HepG2 (cell line): ENCODE results near the gene FABP1. TPM values are rescaled to one million over a fixed set of nuclear protein-coding genes. Genes with fewer than 3 reads are reported as not detected.

ENCODE experiments used
- DR1 ChIP-seq: sonication (generic); formaldehyde crosslinking; IDR thresholded peaks from 2 replicates; pipeline ENCODE4 v1.8.0; 2021; ENCODE audit warnings: mild to moderate bottlenecking, missing genetic modification reagents, inconsistent platforms
- EED ChIP-seq: sonication (generic); formaldehyde crosslinking; IDR thresholded peaks from 2 replicates; pipeline ENCODE4 v1.5.0; 2020; ENCODE audit warnings: mild to moderate bottlenecking, missing genetic modification reagents
- ELF3 ChIP-seq: IDR thresholded peaks from 2 replicates; pipeline ENCODE4 v1.6.1; 2016; ENCODE audit warnings: missing genetic modification reagents, missing compliant biosample characterization
- HOXD1 ChIP-seq: sonication (generic); formaldehyde crosslinking; IDR thresholded peaks from 2 replicates; pipeline ENCODE4 v1.5.0; 2020; ENCODE audit warnings: missing genetic modification reagents
- KDM3A ChIP-seq: IDR thresholded peaks from 2 replicates; pipeline ENCODE4 v1.6.1; 2018; ENCODE audit warnings: low read depth, missing compliant biosample characterization
- KLF11 ChIP-seq: IDR thresholded peaks from 2 replicates; pipeline ENCODE4 v1.6.1; 2016; ENCODE audit warnings: missing compliant biosample characterization
- MIER2 ChIP-seq: IDR thresholded peaks from 2 replicates; pipeline ENCODE4 v1.6.1; 2016; ENCODE audit warnings: missing biosample characterization, missing genetic modification reagents
- MXI1 ChIP-seq: IDR thresholded peaks from 3 replicates; pipeline ENCODE4 v1.6.1; 2012; ENCODE audit warnings: low read depth, low read length, inconsistent platforms, borderline replicate concordance
- NCOA2 ChIP-seq: sonication (generic); formaldehyde crosslinking; IDR thresholded peaks from 2 replicates; pipeline ENCODE4 v1.8.0; 2022; ENCODE audit warnings: inconsistent platforms
- NCOR1 ChIP-seq: fragments of 200-600 bp; sonication (generic); IDR thresholded peaks from 2 replicates; pipeline ENCODE4 v1.7.0; 2017; ENCODE audit warnings: antibody characterized with exemption, low read length, borderline replicate concordance
- NFKBIZ ChIP-seq: IDR thresholded peaks from 2 replicates; pipeline ENCODE4 v1.6.1; 2018; ENCODE audit warnings: missing genetic modification reagents, missing compliant biosample characterization
- PLRG1 ChIP-seq: fragments of 450-650 bp; conservative IDR thresholded peaks from 2 replicates; pipeline ENCODE4 v1.6.1; 2016
- POLR2AphosphoS2 ChIP-seq: IDR thresholded peaks from 2 replicates; pipeline ENCODE4 v1.6.1; 2011; ENCODE audit warnings: low read depth, low read length, improper control_type of control experiment
- REPIN1 ChIP-seq: sonication (generic); formaldehyde crosslinking; IDR thresholded peaks from 2 replicates; pipeline ENCODE4 v1.8.0; 2022; ENCODE audit warnings: missing genetic modification reagents, low read depth, mild to moderate bottlenecking, borderline replicate concordance
- SP5 ChIP-seq: IDR thresholded peaks from 2 replicates; pipeline ENCODE4 v1.6.1; 2016; ENCODE audit warnings: low read depth, borderline replicate concordance
- ZC3H4 ChIP-seq: sonication (generic); formaldehyde crosslinking; IDR thresholded peaks from 2 replicates; pipeline ENCODE4 v1.4.0; 2020; ENCODE audit warnings: missing genetic modification reagents, borderline replicate concordance
- ZEB1 ChIP-seq: IDR thresholded peaks from 2 replicates; pipeline ENCODE4 v1.6.1; 2012; ENCODE audit warnings: mild to moderate bottlenecking, low read depth, inconsistent platforms; ENCODE audit not compliant: insufficient replicate concordance
- ZFP36 ChIP-seq: fragments of 150-350 bp; IDR thresholded peaks from 2 replicates; pipeline ENCODE4 v1.6.1; 2018; ENCODE audit warnings: borderline replicate concordance, low read length, low read depth; ENCODE audit not compliant: partially characterized antibody
- ZNF138 ChIP-seq: sonication (generic); formaldehyde crosslinking; IDR thresholded peaks from 2 replicates; pipeline ENCODE4 v1.5.0; 2020; ENCODE audit warnings: mild to moderate bottlenecking, low read depth, missing genetic modification reagents
- ZNF207 ChIP-seq: fragments of 450-650 bp; IDR thresholded peaks from 2 replicates; pipeline ENCODE4 v1.6.1; 2016; ENCODE audit warnings: antibody characterized with exemption, borderline replicate concordance
- ZNF234 ChIP-seq: sonication (generic); formaldehyde crosslinking; conservative IDR thresholded peaks from 2 replicates; pipeline ENCODE4 v1.5.1; 2020; ENCODE audit warnings: mild to moderate bottlenecking, missing genetic modification reagents
- ZNF260 ChIP-seq: sonication (generic); formaldehyde crosslinking; IDR thresholded peaks from 2 replicates; pipeline ENCODE4 v1.4.0; 2020; ENCODE audit warnings: missing genetic modification reagents, low read depth, mild to moderate bottlenecking, borderline replicate concordance
- ZNF335 ChIP-seq: sonication (generic); formaldehyde crosslinking; IDR thresholded peaks from 2 replicates; pipeline ENCODE4 v1.4.0; 2020; ENCODE audit warnings: missing genetic modification reagents
- ZNF547 ChIP-seq: sonication (generic); formaldehyde crosslinking; IDR thresholded peaks from 2 replicates; pipeline ENCODE4 v1.5.1; 2020; ENCODE audit warnings: mild to moderate bottlenecking, missing genetic modification reagents
- ZNF672 ChIP-seq: sonication (generic); formaldehyde crosslinking; IDR thresholded peaks from 2 replicates; pipeline ENCODE4 v1.8.1; 2022; ENCODE audit warnings: missing genetic modification reagents
- polyA plus RNA-seq, 8 experiments: library from polyadenylated mRNA; depleted of rRNA in 3 of 8; stranded (reverse) in 7 of 8; unstranded in 1 of 8; fragments of >200 nt; fragmentation: Illumina TruSeq in 4 of 8; extraction: Trizol in 4 of 8; gene quantifications; 2 replicates each; pipeline versions ENCODE4 v1.2.1 to v1.2.3, GENCODE V29; 2011 to 2016; ENCODE audit warnings: low read depth in 4 of 8, missing spikeins in 1 of 8, mixed read lengths in 1 of 8; ENCODE audit not compliant: insufficient read depth in 1 of 8
- total RNA-seq, 5 experiments: library from RNA; depleted of rRNA; stranded (reverse); fragments of >200 nt; fragmentation: Illumina TruSeq; extraction: Trizol; gene quantifications; 2 replicates each; pipeline ENCODE4 v1.2.3, GENCODE V29; 2016; ENCODE audit warnings: low read depth in 1 of 5
- TF ChIP-seq, protein P1 (sequence below): sonication (generic); formaldehyde crosslinking; IDR thresholded peaks from 2 replicates; pipeline ENCODE4 v1.4.0; 2020; ENCODE audit warnings: mild to moderate bottlenecking, missing genetic modification reagents
- TF ChIP-seq, protein P2 (sequence below): sonication (generic); formaldehyde crosslinking; IDR thresholded peaks from 2 replicates; pipeline ENCODE4 v1.4.0; 2020; ENCODE audit warnings: missing genetic modification reagents

Gene FABP1
- total and polyA plus RNA-seq, 2 of the 13 experiments (the other 11 are each of a cell fraction or from before 2014, with no cell fraction given): 644 to 1,608 TPM

DNA sequence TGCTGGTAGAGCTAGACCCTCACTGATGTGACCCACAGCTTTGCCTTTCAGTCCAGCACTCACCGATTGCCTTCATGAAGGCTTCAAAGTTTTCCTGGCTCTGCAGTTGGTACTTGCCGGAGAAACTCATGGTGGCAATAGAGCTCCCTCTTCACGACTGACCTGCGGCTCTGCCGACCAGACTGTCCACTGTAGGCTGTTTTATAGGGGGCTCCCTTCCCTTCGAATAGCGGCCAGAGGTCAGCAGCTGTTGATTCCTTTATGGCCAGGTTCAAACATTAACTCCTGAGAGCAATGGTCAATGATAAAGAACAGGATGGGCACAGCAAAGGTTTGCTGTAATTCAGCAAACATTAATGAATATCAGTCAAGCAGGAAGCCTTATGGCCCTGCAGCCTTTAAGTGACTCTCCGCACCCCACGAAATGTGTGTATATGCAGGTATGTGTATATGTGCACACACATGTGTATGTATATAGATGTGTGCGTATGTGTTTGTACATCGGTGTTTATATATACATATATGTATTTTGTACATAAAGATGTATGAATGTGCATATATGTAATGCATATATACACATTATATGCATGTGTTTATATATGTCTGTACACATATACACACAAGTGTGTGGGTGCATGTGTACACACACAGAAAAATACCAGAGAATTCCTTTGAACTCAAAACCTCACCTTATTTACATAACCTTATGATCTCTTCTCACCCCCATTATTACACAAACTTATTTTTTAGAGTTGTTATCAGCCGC lies at the start of gene FABP1 (continued):
- 0 out of 2 replicates have a peak, but pooled peaks have one; percentile 85 for TF ChIP-seq EED (CRISPR knock-in tag)
- peak; percentile 45 for TF ChIP-seq ZEB1
- no peak for TF ChIP-seq ZNF234 (CRISPR knock-in tag)
- TF ChIP-seq, protein P1, sequence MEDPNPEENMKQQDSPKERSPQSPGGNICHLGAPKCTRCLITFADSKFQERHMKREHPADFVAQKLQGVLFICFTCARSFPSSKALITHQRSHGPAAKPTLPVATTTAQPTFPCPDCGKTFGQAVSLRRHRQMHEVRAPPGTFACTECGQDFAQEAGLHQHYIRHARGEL (CRISPR knock-in tag): 0 out of 2 replicates have a peak, but pooled peaks have one; percentile 29
- TF ChIP-seq, protein P2, sequence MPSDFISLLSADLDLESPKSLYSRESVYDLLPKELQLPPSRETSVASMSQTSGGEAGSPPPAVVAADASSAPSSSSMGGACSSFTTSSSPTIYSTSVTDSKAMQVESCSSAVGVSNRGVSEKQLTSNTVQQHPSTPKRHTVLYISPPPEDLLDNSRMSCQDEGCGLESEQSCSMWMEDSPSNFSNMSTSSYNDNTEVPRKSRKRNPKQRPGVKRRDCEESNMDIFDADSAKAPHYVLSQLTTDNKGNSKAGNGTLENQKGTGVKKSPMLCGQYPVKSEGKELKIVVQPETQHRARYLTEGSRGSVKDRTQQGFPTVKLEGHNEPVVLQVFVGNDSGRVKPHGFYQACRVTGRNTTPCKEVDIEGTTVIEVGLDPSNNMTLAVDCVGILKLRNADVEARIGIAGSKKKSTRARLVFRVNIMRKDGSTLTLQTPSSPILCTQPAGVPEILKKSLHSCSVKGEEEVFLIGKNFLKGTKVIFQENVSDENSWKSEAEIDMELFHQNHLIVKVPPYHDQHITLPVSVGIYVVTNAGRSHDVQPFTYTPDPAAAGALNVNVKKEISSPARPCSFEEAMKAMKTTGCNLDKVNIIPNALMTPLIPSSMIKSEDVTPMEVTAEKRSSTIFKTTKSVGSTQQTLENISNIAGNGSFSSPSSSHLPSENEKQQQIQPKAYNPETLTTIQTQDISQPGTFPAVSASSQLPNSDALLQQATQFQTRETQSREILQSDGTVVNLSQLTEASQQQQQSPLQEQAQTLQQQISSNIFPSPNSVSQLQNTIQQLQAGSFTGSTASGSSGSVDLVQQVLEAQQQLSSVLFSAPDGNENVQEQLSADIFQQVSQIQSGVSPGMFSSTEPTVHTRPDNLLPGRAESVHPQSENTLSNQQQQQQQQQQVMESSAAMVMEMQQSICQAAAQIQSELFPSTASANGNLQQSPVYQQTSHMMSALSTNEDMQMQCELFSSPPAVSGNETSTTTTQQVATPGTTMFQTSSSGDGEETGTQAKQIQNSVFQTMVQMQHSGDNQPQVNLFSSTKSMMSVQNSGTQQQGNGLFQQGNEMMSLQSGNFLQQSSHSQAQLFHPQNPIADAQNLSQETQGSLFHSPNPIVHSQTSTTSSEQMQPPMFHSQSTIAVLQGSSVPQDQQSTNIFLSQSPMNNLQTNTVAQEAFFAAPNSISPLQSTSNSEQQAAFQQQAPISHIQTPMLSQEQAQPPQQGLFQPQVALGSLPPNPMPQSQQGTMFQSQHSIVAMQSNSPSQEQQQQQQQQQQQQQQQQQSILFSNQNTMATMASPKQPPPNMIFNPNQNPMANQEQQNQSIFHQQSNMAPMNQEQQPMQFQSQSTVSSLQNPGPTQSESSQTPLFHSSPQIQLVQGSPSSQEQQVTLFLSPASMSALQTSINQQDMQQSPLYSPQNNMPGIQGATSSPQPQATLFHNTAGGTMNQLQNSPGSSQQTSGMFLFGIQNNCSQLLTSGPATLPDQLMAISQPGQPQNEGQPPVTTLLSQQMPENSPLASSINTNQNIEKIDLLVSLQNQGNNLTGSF (CRISPR knock-in tag): peak; percentile 79; the same call in 1 of the 2 replicates
- TF ChIP-seq ELF3 (CRISPR knock-in tag): peak; percentile 91
- peak; percentile 98 for TF ChIP-seq DR1 (CRISPR knock-in tag)
- TF ChIP-seq KDM3A (CRISPR knock-in tag): no peak; the same call in 1 of the 2 replicates
- TF ChIP-seq POLR2AphosphoS2: no peak
- TF ChIP-seq ZNF672 (CRISPR knock-in tag): peak; percentile 73; the same call in 1 of the 2 replicates
- peak; percentile 81; the same call in 1 of the 2 replicates for TF ChIP-seq KLF11 (CRISPR knock-in tag)
- peak; percentile 87; the same call in 1 of the 2 replicates for TF ChIP-seq NFKBIZ (CRISPR knock-in tag)
- no peak for TF ChIP-seq ZNF260
- no peak for TF ChIP-seq ZC3H4 (CRISPR knock-in tag)
- peak; percentile 86; the same call in 1 of the 2 replicates for TF ChIP-seq ZNF335 (CRISPR knock-in tag)
- TF ChIP-seq NCOR1: peak; percentile 95; the same call in 1 of the 2 replicates
- TF ChIP-seq ZNF138 (CRISPR knock-in tag): no peak
- TF ChIP-seq PLRG1: no peak
- peak; percentile 74; the same call in 1 of the 2 replicates for TF ChIP-seq ZNF547 (CRISPR knock-in tag)
- peak; percentile 61; the same call in 1 of the 2 replicates for TF ChIP-seq SP5 (CRISPR knock-in tag)
- no peak for TF ChIP-seq ZNF207
- TF ChIP-seq MIER2: peak; percentile 77
- TF ChIP-seq MXI1: peak; percentile 64; the same call in 1 of the 3 replicates
- TF ChIP-seq ZFP36: no peak
- TF ChIP-seq HOXD1 (CRISPR knock-in tag): peak; percentile 90
- peak; percentile 86 for TF ChIP-seq NCOA2 (CRISPR knock-in tag)
- peak; percentile 81; the same call in 1 of the 2 replicates for TF ChIP-seq REPIN1 (CRISPR knock-in tag)
